Activated CD4-positive, alpha-beta memory T cell treated with anti-CD3 and anti-CD28 coated beads, Interleukin-2, amount 10 ng/mL, durations not matched to agents 7 days and 5 days (primary cell): ENCODE measurements around the gene PHLPP1. TPM values are rescaled to one million over a fixed set of nuclear protein-coding genes. Genes with fewer than 3 reads are reported as not detected.

ENCODE experiments used
- CTCF ChIA-PET: fragments of 350-600 bp; sonication (Branson Sonifier 250); formaldehyde crosslinking; loops from one replicate; lab custom pipeline; 2021; ENCODE audit warnings: antibody characterized with exemption, inconsistent platforms; lab: Charles Lee
- POLR2A ChIA-PET: fragments of 350-600 bp; sonication (Branson Sonifier 250); formaldehyde crosslinking; loops from one replicate; lab custom pipeline; 2021; ENCODE audit warnings: antibody characterized with exemption; lab: Charles Lee
- DNase-seq: peaks from one replicate; pipeline ENCODE4 v3.0.0-alpha.2; 2020
- H3K27ac Mint-ChIP-seq: one replicate; pipeline ENCODE4 v1.8.0; 2021; ENCODE audit warnings: mild to moderate bottlenecking, mixed read lengths
- H3K27me3 Mint-ChIP-seq: one replicate; pipeline ENCODE4 v1.8.0; 2021; ENCODE audit warnings: mixed read lengths
- H3K36me3 Mint-ChIP-seq: one replicate; pipeline ENCODE4 v1.8.0; 2021; ENCODE audit warnings: low read depth, mixed read lengths
- H3K4me1 Mint-ChIP-seq: one replicate; pipeline ENCODE4 v1.8.0; 2021; ENCODE audit warnings: mixed read lengths
- H3K4me3 Mint-ChIP-seq: one replicate; pipeline ENCODE4 v1.8.0; 2021; ENCODE audit warnings: mild to moderate bottlenecking, mixed read lengths
- H3K9me3 Mint-ChIP-seq: one replicate; pipeline ENCODE4 v1.8.0; 2021; ENCODE audit warnings: mixed read lengths
- total RNA-seq, 2 experiments: library from RNA; stranded (reverse); gene quantifications; one replicate each; pipeline ENCODE4 v1.2.3, GENCODE V29; 2021

Gene PHLPP1
- total RNA-seq, 2 experiments from 2014 or later, result 8.1 to 8.9 TPM

GRCh38 chr18:63000839-63001238 is 285.5 kb downstream of the PHLPP1 start:
- POLR2A ChIA-PET, result no interaction called here
- Mint-ChIP-seq H3K27me3 (peaks cover 22% of the 10 kb centered on the region), H3K27ac (no peak overlapping the region), H3K4me1 (no peaks in the 10 kb centered on the region), H3K4me3 (no peak overlapping the region), H3K36me3 (no peaks in the 10 kb centered on the region), H3K9me3 (no peaks in the 10 kb centered on the region)
- no peak for DNase-seq
- CTCF ChIA-PET, result interaction anchor here (1.2 to 1.3 kb wide), 2 partner anchors 15 to 19 kb away, joined by 3 read pairs; no protein-coding TSS in a partner anchor

DNA sequence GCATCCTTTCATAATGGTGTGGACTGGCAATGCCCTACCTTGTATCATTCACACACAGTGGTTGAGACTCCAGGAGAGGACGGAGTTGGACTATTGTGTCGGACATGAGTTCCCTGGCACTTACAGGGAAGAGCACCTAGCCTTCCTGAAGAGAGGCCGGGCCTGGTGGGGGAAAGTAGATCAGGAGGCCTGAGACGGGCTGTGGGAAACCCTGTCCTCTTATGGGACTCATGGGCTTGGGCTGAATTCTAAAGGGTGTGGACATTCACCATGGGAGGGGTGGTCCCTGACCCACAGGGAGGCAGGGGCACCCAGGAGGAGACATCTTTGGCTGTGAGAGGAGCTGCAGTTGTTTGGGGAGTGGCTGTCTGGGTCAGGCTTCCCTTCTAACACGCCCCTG is 286.5 kb downstream of the PHLPP1 start:
- Mint-ChIP-seq H3K4me1 (no peaks in the 10 kb centered on the region), H3K4me3 (no peak overlapping the region), H3K9me3 (no peaks in the 10 kb centered on the region), H3K36me3 (no peaks in the 10 kb centered on the region), H3K27ac (no peak overlapping the region), H3K27me3 (peaks cover 20% of the 10 kb centered on the region)
- DNase-seq, result no peak
- CTCF ChIA-PET, result no interaction called here
- POLR2A ChIA-PET, result no interaction called here

DNA sequence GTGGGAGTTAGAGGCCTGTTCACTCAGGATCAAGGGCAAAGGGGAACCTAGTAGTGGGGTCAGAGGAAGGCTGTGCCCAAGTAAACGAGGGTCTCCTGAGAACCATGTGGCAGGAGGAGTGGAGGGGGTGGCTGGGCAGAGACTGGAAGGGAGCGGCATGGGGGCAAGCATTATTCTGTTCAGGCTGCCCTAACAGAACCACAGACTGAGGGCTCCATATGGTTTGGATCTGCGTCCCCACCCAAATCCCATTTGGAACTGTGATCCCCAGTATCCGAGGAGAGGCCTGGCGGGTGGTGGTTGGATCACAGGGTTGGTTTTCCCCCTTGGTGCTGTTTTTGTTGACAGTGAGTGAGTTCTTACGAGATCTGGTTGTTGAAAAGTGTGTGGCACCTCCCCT is 287.0 kb downstream of the PHLPP1 start:
- H3K4me3 Mint-ChIP-seq, result no peak overlapping the region
- POLR2A ChIA-PET, result no interaction called here
- CTCF ChIA-PET, result no interaction called here
- H3K27ac Mint-ChIP-seq, result no peak overlapping the region
- peaks cover 17% of the 10 kb centered on the region for H3K27me3 Mint-ChIP-seq
- DNase-seq, result no peak
- H3K36me3 Mint-ChIP-seq, result no peaks in the 10 kb centered on the region
- no peaks in the 10 kb centered on the region for H3K9me3 Mint-ChIP-seq
- no peaks in the 10 kb centered on the region for H3K4me1 Mint-ChIP-seq

DNA sequence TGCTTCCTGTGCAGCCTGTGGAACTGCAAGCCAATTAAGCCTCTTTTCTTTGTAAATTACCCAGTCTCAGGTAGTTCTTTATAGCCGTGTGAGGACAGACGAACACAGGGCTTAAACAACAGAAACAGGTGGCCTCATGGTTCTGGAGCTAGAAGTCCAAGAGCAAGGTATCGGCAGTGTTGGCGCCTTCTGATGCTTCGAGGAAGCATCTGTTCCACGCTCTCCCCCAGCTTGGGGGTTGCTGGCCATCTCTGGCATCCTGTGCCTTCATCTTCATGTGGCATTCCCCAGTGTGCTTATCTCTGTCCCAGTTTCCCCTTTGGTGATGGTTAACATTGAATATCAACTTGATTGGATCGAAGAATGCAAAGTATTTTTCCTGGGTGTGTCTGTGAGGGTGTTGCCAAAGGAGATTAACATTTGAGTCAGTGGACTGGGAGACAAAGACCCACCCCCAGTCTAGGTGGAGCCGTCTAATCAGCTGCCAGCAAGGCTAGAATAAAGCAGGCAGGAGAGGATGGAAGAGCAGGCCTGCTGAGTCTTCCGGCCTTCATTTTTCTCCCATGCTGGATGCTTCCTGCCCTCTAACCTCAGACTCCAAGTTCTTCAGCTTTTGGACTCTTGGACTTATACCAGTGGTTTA is 287.6 kb downstream of the PHLPP1 start:
- Mint-ChIP-seq H3K27ac (no peak overlapping the region), H3K9me3 (no peaks in the 10 kb centered on the region), H3K4me3 (no peak overlapping the region), H3K36me3 (no peaks in the 10 kb centered on the region), H3K4me1 (no peaks in the 10 kb centered on the region), H3K27me3 (peaks cover 16% of the 10 kb centered on the region)
- ChIA-PET CTCF (no interaction called here), POLR2A (no interaction called here)
- DNase-seq, result no peak

- peaks cover 10% of the 10 kb centered on the region for H3K27me3 Mint-ChIP-seq
- ChIA-PET CTCF (no interaction called here), POLR2A (no interaction called here)
- H3K9me3 Mint-ChIP-seq, result no peaks in the 10 kb centered on the region
- no peaks in the 10 kb centered on the region for H3K4me1 Mint-ChIP-seq
- no peaks in the 10 kb centered on the region for H3K36me3 Mint-ChIP-seq
- H3K4me3 Mint-ChIP-seq, result no peak overlapping the region
- DNase-seq, result no peak
- no peak overlapping the region for H3K27ac Mint-ChIP-seq
These were observed 288.6 kb downstream of the PHLPP1 start for GRCh38 chr18:63003899-63004298.

GRCh38 chr18:63004466-63005089 is 289.2 kb downstream of the PHLPP1 start:
- Mint-ChIP-seq H3K27me3 (peaks cover 8% of the 10 kb centered on the region), H3K9me3 (no peaks in the 10 kb centered on the region), H3K27ac (no peak overlapping the region), H3K4me3 (no peak overlapping the region), H3K36me3 (no peaks in the 10 kb centered on the region), H3K4me1 (no peaks in the 10 kb centered on the region)
- no peak for DNase-seq
- ChIA-PET POLR2A (no interaction called here), CTCF (interaction anchor here (0.9 to 1.7 kb wide), 3 partner anchors 10 to 435 kb away, joined by 3 to 7 read pairs (median 3); no protein-coding TSS in a partner anchor)

- DNase-seq, result no peak
- Mint-ChIP-seq H3K36me3 (no peaks in the 10 kb centered on the region), H3K27ac (no peak overlapping the region), H3K9me3 (no peaks in the 10 kb centered on the region), H3K4me1 (no peaks in the 10 kb centered on the region), H3K27me3 (peaks cover 10% of the 10 kb centered on the region), H3K4me3 (no peak overlapping the region)
- ChIA-PET CTCF (interaction anchor here (0.9 to 1.7 kb wide), 3 partner anchors 9 to 434 kb away, joined by 3 to 7 read pairs (median 3); no protein-coding TSS in a partner anchor), POLR2A (no interaction called here)
These were observed 290.0 kb downstream of the PHLPP1 start for GRCh38 chr18:63005306-63005705.

DNA sequence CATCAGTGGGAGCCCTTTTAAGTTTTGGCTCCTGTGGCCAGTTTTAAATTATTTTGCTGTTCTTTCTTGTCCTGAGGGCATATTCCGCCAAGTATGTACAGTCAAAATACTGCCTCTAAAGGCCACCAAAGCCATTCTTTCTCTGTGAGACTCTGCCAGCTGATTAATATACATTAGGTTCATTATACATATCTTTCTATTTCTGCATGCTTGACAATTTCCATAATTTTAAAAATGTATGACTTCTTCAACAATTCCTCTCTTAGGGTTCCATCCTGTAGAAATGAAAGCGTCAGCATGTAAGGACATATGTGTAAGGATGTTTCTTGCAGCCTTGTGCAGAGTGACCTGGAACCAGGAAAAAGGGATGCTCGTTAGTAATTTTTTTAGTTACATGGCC is 291.9 kb downstream of the PHLPP1 start:
- ChIA-PET POLR2A (no interaction called here), CTCF (interaction anchor here (1.2 kb wide), 1 partner anchor 9 kb away, joined by 5 read pairs; no protein-coding TSS in a partner anchor)
- Mint-ChIP-seq H3K27ac (no peak overlapping the region), H3K27me3 (peaks cover 22% of the 10 kb centered on the region), H3K36me3 (no peaks in the 10 kb centered on the region), H3K9me3 (no peaks in the 10 kb centered on the region), H3K4me3 (no peak overlapping the region), H3K4me1 (no peaks in the 10 kb centered on the region)
- no peak for DNase-seq

GRCh38 chr18:63016270-63016669 is 300.9 kb downstream of the PHLPP1 start:
- ChIA-PET CTCF (interaction anchor here (0.7 to 4.8 kb wide), 38 partner anchors 8 to 617 kb away, joined by 3 to 74 read pairs (median 4); partner anchors contain the start of gene BCL2), POLR2A (interaction anchor here (2.7 kb wide), 1 partner anchor 307 kb away, joined by 12 read pairs; no protein-coding TSS in a partner anchor)
- Mint-ChIP-seq H3K9me3 (peaks cover 8% of the 10 kb centered on the region), H3K36me3 (peaks cover 6% of the 10 kb centered on the region), H3K27me3 (peaks cover 50% of the 10 kb centered on the region), H3K4me3 (no peak overlapping the region), H3K4me1 (no peaks in the 10 kb centered on the region), H3K27ac (no peak overlapping the region)
- DNase-seq, result peak; percentile 53

DNA sequence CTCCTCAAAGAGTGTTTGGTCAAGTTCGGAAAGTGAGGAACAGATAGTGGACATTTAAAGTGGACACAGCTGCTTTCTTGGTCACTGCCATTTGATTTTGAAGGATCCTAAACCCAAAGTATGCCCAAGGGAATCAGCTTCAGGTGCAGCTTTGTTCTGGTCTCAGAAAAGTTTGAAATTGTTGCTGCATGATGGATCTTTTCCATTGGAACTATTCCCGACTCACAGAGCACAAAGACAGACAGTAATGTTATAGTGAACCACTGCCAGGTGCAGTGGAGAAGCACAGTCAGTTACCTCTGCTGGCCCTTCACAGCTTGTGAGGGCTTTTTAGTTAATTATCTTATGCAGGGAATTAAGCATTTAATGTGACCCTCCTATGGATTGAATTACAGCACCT is 301.7 kb downstream of the PHLPP1 start:
- Mint-ChIP-seq H3K4me3 (no peak overlapping the region), H3K9me3 (peaks cover 8% of the 10 kb centered on the region), H3K4me1 (no peaks in the 10 kb centered on the region), H3K27ac (no peak overlapping the region), H3K36me3 (peaks cover 6% of the 10 kb centered on the region), H3K27me3 (peaks cover 47% of the 10 kb centered on the region)
- ChIA-PET CTCF (interaction anchor here (0.7 to 4.8 kb wide), 20 partner anchors 11 to 618 kb away, joined by 3 to 74 read pairs (median 5); partner anchors contain the start of gene BCL2), POLR2A (interaction anchor here (1.0 to 2.7 kb wide), 3 partner anchors 301 to 306 kb away, joined by 3 to 12 read pairs (median 5); no protein-coding TSS in a partner anchor)
- no peak for DNase-seq

DNA sequence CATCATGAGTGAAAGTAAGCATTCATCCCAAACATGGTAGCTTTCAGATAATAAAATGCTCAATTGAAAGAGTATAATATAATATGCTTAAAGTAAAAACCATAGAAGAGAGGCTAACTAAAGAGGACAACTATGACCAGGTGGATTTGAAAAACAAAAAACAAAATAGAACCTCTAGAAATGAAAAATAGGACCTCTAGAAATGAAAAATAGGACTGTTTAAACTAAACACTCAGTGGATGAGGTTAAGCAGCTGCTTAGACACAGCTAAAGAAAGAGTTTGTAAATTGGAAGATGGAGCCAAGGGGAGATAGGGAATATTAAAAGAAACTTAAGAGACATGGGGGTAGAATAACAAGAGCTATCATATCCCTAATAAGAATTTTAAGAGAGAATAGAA is 302.6 kb downstream of the PHLPP1 start:
- Mint-ChIP-seq H3K4me3 (no peak overlapping the region), H3K4me1 (no peaks in the 10 kb centered on the region), H3K9me3 (peaks cover 8% of the 10 kb centered on the region), H3K27me3 (peaks cover 45% of the 10 kb centered on the region), H3K36me3 (peaks cover 6% of the 10 kb centered on the region), H3K27ac (no peak overlapping the region)
- DNase-seq, result no peak
- ChIA-PET CTCF (interaction anchor here (1.0 to 4.8 kb wide), 11 partner anchors 10 to 421 kb away, joined by 3 to 74 read pairs (median 12); partner anchors contain the start of gene BCL2), POLR2A (interaction anchor here (0.7 to 2.7 kb wide), 5 partner anchors 9 to 405 kb away, joined by 3 to 12 read pairs (median 5); no protein-coding TSS in a partner anchor)

- ChIA-PET CTCF (interaction anchor here (0.6 to 1.4 kb wide), 5 partner anchors 59 to 489 kb away, joined by 3 read pairs; no protein-coding TSS in a partner anchor), POLR2A (no interaction called here)
- DNase-seq, result no peak
- Mint-ChIP-seq H3K4me3 (no peak overlapping the region), H3K9me3 (peaks cover 8% of the 10 kb centered on the region), H3K4me1 (no peaks in the 10 kb centered on the region), H3K36me3 (peaks cover 6% of the 10 kb centered on the region), H3K27ac (no peak overlapping the region), H3K27me3 (peaks cover 21% of the 10 kb centered on the region)
These were observed 307.2 kb downstream of the PHLPP1 start for GRCh38 chr18:63022429-63023022.
